PC-9 (cell line): ENCODE measurements around the gene NLGN1.

Experiments
- CTCF ChIP-seq: fragments of 200-600 bp; sonication (generic); conservative IDR thresholded peaks from 2 replicates; pipeline ENCODE4 v1.6.1; 2017; ENCODE audit warnings: mixed run types, antibody characterized with exemption, mild to moderate bottlenecking, moderate library complexity
- EZH2 ChIP-seq: fragments of 200-600 bp; sonication (generic); IDR thresholded peaks from 2 replicates; pipeline ENCODE4 v1.8.0; 2017; ENCODE audit warnings: antibody characterized with exemption, low read depth

- TF ChIP-seq CTCF, result no peak
- TF ChIP-seq EZH2, result no peak
These were observed 873.3 kb downstream of the NLGN1 start for GRCh38 chr3:174270841-174271240.
